HL-60/S4 treated with retinoic acid at 250 ng/mL for 4 days and 3 days (cell line): ENCODE results near the gene ARFIP1.
"Not testable (repeated sequence)": the region's sequence is repeated elsewhere in the genome, so short reads cannot be mapped to it uniquely, and the experiment has no call there.

ENCODE experiments used
- in situ Hi-C: fragments of 300-500 bp; cut with MboI; formaldehyde crosslinking; loops from 2 replicates; pipeline ENCODE4 v1.7.0; 2022; ENCODE audit warnings: low sequenced_read_pairs

ARFIP1 gene, protein sequence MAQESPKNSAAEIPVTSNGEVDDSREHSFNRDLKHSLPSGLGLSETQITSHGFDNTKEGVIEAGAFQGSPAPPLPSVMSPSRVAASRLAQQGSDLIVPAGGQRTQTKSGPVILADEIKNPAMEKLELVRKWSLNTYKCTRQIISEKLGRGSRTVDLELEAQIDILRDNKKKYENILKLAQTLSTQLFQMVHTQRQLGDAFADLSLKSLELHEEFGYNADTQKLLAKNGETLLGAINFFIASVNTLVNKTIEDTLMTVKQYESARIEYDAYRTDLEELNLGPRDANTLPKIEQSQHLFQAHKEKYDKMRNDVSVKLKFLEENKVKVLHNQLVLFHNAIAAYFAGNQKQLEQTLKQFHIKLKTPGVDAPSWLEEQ

DNA sequence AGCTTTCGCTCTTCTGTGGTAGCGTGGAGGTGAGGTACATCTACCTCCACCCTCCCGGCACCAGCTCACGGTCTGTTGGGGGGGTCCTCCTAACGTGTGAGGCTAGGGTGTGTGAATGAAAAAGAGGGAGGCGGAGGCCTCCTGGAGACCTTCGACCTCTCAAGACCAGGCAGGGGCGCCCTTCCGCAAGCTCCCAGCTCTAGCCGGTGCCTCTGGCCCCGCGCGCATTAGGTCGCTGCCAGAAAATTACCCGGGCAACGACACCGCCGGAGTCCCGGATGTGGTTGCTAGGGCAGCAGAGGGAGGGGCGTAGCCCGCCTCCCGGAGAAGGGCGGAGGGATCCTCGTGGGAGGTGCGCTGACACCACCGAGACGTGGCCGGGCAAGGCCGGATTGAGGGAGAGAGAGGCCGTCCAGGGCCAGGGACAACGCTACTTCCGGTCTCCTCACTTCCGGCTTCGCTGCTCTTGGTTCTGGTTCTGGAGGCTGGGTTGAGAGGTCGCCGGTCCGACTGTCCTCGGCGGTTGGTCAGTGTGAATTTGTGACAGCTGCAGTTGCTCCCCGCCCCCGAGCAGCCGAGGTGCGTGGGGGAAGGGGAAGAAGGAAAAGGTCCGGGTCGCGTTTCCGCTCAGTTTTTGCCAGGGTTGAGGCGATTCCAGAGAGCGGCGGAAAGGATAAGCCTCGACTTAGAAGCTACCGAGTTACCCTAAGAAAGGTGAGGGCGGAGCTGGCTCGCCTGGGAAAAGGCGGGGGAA lies at the start of gene ARFIP1, which contains the start of gene TIGD4:
ARFIP1 (plus strand) TSS at position 442 of the 754 bp plus-strand sequence. CDS start 49,680 bp downstream, outside the sequence.
TIGD4 (minus strand) TSS at position 218 of the 754 bp plus-strand sequence. CDS start 8,726 bp downstream, outside the sequence.
- in situ Hi-C loops, result no loop called here

DNA sequence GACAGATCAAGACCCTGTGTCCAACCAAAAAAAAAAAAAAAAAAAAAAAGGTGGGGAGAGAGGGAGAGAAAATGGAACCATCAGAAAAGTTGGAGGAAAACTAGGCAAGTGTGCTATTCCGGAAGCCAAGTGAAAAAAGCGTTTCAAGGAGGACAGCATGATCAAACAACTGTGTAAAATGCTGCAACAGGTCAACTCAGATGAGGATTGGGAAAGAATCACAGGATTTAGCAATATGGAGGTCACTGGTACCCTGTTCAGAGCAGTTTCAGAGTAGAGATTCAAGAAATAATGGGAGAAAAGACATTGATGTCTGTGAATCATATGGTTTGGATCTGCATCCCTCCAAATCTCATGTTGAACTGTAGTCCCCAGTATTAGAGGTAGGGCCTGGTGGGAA lies 47.8 kb upstream of the ARFIP1 start:
- in situ Hi-C loops, result loop anchor here (25.0 kb wide), 1 partner anchor 220 kb away; no protein-coding TSS in a partner anchor

DNA sequence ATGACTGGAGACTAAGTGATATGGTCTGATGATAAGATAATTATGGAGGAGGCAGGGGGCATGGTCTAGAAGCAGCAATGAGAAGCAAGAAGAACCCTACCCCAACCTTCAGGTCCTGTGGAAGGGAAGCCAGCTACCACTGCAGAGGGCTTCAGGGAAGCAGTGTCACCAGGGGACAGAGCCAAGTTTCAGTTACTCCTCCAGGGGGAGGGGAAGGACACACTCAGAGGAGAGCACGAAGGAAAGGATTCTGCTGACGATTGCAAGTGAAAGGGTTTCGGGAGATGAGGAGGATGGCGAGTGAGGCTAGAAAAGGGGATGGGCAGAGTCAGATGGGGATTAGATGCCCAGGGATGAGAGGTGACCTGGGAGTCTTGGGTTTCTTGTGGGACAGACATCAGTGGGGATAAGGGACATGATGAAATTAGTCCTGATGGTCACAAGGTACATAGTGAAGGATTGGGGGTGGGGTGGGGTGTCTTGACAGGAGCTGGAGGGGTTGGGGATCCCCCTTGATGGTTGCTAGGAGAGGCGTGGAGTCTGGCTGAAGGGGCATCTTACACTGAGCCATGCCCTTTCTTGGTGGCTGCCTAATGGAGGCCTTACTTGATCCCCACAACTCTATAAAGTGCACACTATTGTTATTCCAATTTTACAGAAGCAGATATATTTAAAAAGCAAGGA lies 45.6 kb upstream of the ARFIP1 start:
- in situ Hi-C loops, result loop anchor here (25.0 kb wide), 1 partner anchor 222 kb away; no protein-coding TSS in a partner anchor

DNA sequence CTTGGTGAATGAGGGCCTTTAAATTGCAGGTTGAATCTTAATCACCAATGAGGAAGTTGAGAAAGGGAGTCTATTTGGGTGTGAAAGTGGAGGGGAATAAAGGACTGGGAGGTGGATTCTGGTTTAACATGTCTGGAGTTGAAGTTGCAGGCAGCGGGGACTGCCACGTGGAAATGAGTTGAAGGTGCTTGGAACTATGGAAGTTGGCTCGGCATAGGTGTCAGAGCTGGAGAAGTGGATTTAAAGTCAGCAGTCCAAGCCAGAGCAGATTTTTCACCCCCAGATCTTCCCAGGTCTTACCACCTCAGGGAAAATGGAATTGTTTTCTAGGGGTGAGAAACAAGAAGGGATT lies 45.1 kb upstream of the ARFIP1 start:
- in situ Hi-C loops, result loop anchor here (25.0 kb wide), 1 partner anchor 222 kb away; no protein-coding TSS in a partner anchor

DNA sequence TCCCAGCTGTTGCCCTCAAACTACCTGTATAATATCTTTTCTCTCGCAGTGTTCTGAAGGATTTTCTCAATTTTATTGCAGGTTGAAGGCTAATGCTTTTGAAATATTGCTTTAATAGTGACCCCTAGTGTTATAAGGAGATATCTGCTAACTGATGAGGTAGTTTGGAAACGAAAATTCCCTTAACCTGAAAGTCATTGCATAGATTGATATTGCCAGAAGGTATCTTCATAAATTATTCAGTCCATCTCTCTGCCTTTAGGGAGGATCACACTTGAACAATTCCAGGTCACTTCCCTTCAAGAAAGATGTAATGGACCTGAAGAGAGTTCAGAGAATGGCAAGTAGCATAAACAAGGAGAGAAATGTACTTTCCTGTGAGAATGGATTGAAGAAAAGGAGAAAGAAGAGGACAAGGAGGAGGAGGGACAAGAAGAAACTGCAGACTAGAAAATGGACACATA lies 44.3 kb upstream of the ARFIP1 start:
- in situ Hi-C loops, result loop anchor here (25.0 kb wide), 1 partner anchor 223 kb away; no protein-coding TSS in a partner anchor

DNA sequence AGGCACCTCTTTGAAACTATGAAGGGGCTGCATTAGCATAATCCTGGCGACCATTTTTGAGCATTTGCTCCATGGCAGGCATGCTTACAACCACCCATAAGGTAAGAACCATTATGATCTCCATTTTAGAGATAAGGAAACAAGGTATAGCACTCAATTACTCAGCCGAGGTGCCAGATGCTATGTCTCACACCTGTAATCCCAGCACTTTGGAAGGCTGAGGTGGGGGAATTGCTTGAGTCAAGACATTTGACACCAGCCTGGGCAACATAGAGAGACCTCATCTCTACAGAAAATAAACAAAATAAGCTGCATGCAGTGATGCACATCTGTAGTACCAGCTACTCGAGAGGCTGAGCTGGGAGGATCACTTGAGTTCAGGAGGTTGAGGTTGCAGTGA lies 43.8 kb upstream of the ARFIP1 start:
- in situ Hi-C loops, result loop anchor here (25.0 kb wide), 1 partner anchor 224 kb away; no protein-coding TSS in a partner anchor

DNA sequence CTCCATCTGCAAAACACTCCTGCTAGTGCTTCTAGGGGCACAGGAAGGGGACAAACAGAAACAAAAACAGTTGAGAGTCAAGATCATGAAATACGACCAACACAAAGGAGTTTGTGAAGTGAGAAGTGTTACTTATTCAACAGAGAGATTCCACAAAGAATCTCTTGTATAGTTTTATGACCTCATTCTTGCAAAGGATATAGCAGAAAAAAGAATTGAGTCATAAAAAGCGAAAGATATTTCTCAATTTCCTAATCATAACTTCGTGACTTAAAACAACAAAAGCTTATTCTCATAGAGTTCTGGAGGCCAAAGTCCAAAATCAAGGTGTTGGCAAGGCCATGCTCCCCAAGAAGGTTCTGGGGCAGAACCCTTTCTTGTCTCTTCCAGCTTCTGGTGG lies 40.9 kb upstream of the ARFIP1 start:
- in situ Hi-C loops, result loop anchor here (25.0 kb wide), 1 partner anchor 227 kb away; no protein-coding TSS in a partner anchor

DNA sequence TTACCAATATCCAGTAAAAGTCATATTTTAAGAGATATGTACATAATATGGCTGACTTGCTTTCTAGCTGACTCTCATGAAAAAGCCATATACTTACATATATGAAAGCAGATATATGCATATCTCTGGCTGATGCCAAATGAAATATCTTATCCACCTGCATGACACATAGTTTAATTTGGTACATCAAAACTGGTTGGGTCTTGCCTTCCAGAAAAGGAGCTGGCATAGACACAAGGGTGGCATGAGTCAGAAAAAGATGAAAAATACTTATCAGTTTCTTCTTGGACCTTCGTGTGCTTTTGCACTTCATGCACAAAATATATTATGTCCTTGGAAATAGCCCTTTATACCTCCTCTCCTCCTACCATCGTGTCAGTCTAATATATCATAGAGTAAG lies 32.3 kb upstream of the ARFIP1 start:
- in situ Hi-C loops, result loop anchor here (25.0 kb wide), 1 partner anchor 235 kb away; no protein-coding TSS in a partner anchor

DNA sequence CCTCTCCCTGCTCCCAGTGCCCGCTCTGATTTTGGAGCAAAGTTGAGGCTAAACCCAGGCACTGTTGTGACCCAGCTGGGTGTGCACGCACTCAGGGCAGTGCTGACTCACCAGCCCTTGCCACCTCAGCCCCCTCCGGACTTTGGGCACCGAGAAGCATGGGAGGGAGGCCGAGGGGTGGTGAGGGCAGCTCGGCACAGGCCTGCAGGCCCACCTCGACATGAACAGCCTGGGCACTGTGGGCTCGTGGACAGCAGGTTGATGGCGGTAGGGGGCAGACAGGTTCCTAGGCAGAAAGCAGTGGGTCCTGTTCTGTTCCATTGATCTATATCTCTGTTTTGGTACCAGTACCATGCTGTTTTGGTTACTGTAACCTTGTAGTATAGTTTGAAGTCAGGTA lies 31.1 kb upstream of the ARFIP1 start:
- in situ Hi-C loops, result loop anchor here (25.0 kb wide), 1 partner anchor 236 kb away; no protein-coding TSS in a partner anchor

DNA sequence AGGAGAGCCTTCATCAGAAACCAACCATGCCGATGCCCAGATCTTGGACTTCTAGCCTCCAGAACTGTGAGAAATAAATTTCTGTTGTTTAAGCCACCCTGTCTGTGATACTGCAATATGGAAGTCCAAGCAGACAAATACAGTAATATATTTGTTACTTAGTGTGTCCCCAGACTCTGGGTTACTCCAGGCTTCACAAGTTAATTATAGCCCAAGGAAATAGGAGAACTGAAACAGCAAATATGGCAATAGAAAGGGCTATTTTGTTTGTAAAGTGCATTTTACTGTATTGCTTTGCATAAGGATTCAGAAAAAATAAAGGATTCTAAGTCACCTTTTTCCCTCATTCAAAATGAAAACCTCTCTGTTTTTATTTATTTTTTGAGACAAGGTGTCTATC lies 16.0 kb upstream of the ARFIP1 start:
- in situ Hi-C loops, result no loop called here

DNA sequence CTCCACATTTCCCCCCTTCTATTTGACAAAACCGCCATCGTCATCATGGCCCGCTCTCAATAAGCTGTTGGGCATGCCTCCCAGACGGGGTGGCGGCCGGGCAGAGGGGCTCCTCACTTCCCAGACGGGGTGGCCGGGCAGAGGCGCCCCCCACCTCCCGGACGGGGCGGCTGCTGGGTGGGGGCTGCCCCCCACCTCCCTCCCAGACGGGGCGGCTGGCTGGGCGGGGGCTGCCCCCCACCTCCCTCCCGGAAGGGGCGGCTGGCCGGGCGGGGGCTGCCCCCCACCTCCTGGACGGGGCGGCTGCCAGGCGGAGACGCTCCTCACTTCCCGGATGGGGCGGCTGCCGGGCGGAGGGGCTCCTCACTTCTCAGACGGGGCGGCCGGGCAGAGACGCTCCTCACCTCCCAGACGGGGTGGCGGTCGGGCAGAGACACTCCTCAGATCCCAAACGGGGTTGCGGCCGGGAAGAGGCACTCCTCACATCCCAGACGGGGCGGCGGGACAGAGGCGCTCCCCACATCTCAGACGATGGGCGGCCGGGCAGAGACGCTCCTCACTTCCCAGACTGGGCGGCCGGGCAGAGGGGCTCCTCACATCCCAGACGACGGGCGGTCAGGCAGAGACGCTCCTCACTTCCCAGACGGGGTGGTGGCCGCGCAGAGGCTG lies 14.6 kb upstream of the ARFIP1 start:
- in situ Hi-C loops, result not testable (repeated sequence)

DNA sequence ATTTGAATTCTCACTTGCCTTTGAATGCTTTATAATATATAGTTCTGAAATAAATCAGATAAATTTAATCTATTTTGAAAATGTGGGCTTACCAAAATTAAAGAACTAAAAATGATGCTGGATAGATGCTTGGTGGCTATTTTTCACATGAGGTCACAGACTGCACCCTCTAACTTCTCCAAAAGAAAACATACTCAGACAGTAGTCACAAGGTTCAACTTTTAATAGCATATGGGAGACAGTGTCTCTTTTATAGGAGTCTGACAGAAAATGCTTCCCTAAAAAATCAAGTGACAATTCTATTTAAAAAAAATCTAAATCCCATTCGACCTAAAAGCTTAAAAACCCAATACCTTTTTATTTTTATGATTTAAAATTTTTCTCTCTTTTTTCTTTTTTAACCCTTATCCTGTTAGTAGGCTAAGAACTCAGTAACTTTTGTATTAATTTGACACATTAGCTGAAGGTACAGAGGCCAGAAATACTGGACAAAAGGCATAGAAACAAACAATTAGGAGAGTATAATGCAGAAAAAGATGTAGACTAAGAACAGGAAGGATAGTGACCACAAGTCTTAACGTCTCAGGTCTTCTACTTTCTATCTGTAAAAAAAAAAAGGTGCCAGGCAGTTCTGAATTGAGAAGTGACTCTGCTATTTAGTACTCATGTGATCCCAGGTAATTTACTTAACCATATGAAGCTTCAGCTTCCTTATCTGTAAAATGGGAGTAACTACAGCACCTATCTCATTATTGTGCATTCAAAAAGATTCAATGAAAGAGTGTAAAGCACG lies 7.8 kb upstream of the ARFIP1 start:
- in situ Hi-C loops, result no loop called here

DNA sequence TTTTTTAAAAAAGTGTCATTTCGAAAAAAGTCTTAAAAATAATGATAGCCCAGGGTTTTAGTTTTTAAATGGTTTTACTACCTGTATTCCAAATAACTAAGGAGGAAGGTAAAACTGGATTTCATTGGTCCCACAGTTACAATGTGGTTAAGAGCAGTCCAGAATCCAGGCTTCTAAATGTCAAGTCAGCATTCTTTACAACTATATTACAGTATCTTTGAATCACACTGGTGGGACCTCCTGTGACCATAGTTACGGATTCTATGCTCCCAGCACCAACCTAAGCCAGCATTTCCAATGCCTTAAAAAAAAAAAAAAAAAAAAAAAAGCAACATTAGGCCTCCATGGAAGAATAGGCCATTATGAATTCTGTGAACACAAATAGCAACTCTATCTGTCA lies 6.4 kb upstream of the ARFIP1 start:
- in situ Hi-C loops, result no loop called here

DNA sequence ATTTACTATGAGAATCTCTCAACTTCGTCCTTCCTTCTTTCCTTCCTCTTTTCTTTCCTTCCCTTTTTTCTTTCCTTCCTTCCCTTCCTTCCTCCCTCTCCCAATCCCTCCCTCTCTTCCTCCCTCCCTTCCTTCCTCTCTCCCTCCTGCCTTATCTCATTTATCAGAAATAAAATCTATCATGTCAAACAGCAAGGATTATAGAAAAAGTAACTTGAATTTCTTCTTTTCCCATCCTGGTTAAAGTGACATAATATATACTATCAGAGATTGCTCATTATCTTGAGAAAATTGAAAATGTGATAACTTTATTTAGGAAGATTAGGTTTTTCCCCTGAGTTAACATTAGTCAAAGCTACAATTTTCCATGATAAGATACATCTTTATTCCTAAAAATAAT lies 5.8 kb upstream of the ARFIP1 start:
- in situ Hi-C loops, result no loop called here

DNA sequence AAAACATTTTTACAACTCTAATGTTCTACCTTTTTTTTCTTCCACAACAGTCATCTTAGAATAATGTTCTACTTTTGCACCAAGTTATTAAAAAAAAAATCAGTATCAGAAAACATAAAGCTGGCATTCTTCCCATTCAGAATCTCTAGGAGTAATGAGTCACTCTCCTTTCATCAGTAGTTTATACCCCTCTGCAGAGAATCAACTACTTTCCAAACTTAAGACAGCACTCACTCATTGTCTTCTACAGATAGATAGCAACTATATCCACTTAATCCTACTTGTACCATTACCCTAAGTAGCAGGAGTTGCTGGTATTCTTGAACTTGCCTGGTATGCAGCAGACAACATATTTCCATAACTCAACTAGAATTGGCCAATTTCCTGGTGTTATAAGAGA lies 3.4 kb upstream of the ARFIP1 start:
- in situ Hi-C loops, result no loop called here

DNA sequence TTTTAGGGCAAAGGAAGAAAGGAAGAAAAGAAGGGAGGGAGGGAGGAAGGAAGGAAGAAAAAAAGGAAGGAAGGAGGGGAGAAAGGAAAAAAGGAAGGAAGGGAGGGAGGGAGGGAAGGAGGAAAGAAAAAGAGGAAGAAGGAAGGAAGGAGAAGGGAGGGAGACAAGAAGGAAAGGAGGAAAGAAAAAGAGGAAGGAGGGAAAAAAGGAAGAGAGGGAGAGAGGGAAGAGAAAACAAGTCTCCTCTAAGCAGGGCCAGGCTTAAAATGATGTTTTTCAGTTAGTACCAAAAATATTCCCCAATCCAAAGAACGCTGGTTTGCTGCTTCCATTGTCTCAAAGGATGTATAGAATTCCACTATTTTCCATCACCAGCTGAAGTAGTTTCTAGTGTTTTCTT lies 2.3 kb upstream of the ARFIP1 start:
- in situ Hi-C loops, result no loop called here

DNA sequence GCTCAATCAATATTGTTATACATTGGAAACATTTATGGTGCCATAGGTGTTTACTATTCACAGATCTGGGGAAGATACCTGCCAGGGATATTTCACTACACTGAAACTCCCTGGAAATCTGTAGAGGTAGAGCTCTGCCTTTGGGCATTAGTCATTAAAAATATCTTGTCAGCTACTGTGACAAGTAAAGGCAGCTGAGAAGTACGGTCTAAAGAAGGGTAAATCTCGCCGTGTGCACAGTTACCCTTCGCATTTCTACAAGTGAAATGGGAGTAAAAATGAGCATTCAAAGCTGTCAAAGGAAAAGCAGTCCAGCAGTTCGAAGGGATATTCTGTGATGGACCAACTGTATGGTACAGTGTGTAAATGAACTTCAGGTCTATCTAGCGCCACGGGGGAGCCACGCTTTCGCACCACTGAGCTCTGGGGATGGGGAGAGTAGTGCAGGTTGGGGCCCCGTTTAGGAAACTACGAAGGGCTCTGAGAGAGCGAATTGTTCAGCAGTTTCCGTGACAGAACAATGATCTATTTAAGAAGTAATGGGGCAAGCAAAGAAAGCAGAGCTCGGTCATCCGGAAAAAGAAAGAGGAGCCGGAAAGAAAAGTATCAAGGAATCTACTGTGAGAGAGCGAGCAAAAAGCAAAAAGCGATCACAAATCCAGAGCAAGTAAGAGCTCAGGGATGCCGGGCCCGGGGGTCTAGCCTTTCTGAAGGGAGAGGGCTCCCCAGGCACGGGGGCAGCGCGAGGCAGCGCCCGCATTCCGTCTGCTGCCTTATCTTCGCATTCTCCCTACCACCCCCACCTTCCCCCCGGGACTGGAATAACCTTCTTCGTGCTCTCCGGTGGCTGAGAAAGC lies 870 bp upstream of the ARFIP1 start:
- in situ Hi-C loops, result no loop called here

DNA sequence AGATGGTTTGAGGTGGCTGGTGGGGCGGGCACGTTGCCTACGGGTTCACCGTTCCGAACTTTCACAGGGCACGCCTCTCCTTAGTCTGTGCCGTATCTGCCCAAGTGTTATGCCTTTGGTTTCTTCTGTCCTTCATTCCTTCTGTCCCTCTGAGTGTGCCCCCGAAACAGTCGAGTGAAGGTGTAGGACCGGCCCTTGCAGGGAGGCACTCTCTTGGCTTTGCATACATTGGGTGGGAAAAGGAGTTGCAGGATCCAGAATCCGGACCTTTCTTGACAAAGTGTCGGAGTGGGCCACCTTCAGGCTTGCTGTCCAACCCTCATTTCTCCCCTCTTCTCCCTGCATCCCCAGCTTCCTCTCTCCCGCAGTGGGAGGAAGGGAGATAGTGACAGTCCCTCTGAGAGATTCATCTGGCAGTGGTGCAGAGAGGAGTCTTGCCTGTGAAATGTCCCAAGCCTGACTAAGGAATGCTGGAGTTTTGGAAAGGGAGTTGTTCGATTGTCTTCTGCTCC lies 569 bp downstream of the ARFIP1 start:
- in situ Hi-C loops, result no loop called here
